Inflammatory macrophage (primary cell): Measurements from ENCODE around the gene BCL11A.

Experiments used
- DNase-seq, 2 donors: peaks; one replicate each; pipeline ENCODE4 v3.0.0-alpha.2; 2020 to 2022

BCL11A gene

DNA sequence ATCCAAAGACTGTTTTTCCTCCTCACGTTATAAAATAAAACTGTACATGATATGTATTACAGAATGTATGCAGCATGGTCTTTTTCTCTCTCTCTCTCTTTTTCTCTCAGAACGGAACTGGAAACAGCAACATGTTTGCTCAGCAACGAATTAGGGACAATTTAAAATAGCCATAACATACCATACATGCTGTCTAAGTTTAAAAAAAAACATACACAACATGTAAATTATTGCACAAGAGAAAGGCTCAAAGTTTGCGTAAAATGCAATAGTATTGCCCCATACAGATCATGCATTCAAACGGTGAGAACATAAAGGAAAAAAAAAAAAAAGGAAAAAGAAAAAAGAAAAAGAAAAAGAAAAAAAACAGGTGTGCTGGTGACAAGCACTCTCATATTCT lies 93.6 kb downstream of the BCL11A start:
- DNase-seq = peak in 1 of 2 donors; percentile 70

DNA sequence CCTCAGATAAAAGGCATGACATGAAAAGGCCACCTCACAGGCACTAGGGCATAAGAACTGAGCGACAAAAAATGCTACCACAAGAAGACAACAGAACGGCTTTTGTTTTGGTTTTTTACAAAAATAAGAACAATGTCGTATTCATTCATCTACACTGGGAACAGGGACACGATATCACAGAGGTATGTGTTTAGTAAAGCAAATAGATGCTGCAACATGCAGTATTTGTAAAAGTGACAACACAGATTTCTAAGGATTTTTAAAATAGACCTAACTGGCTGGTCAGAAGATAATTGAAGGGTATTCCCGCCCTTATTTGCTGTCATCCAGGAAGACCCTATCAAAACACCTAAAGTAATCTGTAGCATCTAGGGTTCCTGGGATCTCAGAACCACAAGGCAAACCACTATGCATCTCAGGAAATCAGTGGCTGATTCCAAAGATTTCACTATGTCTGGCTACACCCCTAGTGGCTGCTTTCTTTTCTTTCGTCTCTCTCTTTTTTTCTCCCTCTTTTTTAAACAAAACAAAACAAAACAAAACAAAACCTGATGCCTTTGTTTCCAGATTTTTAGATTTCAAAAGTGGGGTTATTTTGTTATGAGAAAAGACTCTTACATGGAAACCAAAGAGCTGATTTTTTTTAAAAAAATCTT lies 97.2 kb downstream of the BCL11A start:
- no peak for DNase-seq

DNA sequence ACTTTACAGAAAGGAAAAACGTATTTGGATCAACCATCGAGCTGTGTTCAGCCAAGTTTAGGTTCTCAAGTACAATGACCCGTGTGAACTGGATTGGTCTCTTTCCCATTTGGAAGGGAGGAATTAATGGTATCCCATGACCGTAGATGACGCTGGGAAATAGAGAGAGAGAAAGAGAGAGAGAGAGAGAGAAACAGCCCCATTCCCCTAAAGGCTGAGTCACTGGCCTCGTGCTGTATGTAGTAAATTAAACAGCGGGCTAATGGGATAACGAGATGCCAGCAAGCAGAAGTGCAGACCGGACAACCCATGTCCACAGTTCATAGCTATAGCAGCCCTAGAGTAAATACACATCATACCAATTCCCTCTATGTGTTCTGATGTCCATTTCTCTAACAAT lies 99.6 kb downstream of the BCL11A start:
- DNase-seq = no peak

DNA sequence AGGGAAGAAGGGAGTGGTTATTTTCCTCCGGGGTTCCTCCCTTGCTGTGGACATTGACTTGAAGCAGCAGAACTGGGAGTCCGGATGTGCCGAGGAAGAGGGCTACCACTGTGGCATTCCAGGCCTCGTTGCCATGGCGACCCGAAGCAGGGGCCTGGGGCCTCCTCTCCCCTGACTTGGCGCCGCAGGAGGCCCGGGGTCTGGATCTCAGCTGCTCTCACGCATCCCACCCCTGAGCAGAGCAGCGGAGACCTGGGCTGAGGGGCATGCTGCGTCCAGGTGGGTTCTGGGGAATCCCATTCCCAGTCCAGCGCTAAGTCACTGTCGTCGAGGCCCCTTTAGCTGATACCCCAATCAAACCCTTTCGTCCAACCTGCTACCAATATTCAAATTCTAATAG lies 100.2 kb downstream of the BCL11A start:
- no peak for DNase-seq

DNA sequence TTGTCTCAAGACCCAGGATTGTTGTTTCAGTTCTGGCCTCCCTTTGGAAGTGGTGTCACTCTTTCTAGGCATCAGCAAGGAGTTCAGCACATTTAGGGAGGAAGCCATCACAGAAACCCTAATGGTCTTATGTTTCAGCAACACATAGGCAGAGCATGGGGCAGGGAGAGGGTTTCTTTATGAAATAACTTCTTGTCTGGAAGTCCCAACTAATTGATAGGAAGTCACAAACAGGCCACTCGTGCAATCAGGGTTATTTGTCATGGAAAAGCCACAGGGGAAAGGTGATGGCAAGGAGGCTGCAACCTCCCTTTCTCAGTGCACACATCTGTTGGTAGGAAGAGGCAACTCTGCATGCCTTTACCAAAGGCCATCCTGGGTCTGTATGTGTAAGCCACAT lies 103.0 kb downstream of the BCL11A start:
- DNase-seq = no peak

DNA sequence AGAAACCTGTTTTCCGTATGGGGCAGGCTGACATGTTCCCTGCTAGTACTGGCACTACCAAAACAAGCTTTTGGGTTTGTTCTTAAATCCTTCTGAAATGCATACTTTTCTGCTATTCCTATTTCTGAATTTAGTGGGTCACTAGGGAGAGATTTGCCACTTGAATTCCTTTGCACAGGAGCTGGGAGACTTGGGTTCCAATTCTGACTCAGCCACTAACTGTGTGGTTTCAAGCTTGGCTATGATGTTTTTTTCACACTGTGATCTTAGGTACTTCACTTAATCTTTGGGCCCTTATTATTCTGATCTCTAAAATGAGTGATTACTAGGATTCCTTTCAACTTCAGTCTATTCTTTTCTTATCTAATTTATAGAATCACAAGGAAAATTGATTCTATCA lies 105.5 kb downstream of the BCL11A start:
- no peak for DNase-seq

DNA sequence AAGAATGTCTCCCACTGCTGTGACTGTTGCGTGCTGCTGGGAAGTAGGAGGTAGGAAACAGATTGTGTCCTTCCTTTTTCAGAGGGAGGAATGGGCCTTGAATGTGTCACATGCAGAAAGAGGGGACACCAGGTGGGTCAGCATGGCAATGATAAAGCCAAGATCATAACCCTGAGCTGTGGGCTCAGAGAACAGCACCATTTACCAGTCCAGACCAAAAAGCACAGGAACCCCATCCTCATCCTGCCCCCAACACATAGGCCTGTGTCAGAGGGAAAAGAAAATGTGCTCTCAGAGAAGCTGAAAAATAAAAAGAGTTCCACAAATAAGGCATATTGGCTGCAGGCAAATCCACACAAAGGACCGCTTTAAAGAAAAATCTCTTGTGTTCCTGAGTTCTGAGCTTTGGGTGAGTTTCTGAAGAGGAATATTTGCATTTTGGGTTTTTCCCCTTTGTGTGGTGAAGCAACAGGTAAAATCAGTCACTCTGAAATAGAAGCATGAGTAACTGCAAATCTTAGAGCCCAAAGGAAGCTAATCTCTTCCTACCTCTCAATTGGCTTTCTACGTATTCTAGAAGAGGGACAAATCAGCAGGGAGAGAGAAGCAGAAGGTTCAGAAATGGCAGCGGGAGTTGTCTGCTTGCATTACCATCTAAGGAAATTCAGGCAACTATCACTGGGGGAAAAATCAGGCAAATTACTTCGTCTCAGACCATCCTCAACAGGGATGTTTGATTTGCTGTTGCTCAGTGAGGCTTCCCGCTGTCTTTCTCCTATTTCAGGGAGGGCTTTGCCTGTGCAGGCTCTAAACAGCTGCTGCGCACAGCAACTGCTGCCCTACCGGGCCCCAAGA lies 106.8 kb downstream of the BCL11A start:
- peak; percentile 11 to 31 for DNase-seq

DNA sequence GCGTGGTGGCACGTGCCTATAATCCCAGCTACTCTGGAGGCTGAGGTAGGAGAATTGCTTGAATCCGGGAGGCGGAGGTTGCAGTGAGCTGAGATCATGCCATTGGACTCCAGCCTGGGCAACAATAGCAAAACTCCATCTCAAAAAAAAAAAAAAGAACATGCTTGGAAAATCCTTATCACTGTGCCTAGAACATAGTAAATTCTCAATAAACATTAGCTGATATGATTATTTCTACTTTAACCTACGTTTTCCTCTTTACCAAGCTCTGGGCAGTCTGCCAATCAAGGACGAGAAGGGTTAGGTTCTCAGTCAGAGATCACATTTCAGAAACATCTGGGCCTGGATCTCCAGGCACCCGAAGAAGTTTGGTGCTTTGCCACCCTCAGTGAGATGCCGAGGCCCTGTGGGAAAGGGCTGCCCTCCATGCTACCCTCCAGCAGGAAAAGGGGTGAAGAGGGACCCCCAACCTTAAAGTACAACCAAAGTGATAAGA lies 107.7 kb downstream of the BCL11A start:
- DNase-seq = no peak

DNA sequence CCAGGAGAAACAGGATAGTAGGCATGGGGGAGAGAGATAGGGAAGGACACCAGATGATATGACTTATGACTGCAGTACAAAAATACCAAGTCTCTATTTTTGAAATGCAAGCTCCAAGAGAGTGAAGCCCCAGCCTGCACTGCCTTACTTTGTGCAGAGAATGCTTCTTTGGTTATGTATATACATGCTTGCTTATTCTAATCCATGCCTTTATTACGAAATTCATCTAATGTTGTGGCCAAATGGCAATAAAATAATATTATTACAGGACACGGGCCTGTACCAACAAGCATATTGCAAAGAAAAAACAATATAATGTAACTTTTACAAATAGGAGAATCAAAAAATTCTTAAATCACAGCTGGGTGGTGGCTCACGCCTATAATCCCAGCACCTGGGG lies 110.8 kb downstream of the BCL11A start:
- DNase-seq = no peak

DNA sequence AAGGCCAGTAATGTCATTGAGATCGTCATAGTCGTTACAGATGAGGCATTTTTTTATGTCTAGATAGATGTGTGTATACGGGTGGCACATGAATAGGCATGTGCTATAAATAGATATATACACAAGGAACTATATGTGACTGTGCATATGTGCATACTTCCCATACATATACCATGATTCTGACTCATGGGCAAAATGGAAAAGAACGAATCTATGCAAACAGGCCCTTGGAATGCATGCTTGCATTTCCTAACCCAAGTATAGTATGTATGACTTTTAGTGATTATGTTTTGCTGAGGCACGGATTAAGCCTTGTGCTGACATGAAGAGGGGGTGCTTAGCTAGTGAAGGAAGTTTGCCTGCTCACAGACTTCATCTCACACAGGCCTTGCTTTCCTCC lies 111.7 kb downstream of the BCL11A start:
- DNase-seq = peak; percentile 49

DNA sequence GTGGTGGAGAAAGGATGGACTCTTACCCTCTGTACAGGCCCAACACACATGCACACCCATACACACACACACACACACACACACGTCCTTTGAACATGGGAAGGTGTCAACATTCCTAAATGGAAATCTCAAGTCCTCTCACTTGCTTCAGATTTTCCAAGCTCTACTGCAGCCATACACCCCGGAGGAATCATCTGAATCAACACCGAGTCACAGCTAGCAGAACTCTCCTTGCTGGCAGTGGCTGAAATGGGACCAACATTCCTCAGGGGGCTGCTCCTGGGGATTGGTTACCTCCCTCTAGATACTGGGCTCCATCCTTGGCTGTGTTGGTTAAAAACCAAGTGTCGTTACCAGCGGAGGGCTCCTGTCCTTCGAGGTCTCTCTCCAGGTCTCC lies 112.7 kb downstream of the BCL11A start:
- DNase-seq = no peak

DNA sequence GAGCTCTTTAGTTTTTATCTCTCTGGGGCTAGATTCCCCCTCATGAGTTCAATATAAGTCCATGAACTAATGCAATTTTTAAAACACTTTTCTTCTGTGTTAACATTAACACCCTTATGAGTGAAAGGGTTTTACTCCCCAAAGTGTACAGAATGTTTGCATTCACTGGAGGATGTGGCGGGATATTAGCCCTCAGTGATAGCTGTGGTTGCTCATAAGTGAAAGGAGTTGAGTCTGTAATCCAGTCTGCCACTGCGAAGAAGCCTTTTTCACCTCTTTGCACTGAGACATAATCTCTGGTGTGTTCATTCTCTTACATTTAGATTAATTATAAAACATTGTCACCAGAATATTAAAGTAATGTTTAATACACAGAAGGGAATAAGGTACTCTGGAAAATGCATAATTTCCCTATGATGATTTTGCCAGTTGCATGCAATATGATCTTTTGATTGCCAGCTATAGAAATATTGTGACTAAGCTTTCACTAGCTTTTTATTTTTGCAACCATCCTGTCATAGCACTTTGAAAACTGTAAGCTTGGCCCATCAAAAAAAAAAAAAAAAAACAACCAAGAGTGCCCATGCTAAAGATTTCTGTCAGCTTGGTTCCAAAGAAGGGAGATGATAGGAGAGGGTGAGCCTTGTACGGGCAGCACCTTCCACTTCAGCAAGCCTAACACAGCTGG lies 113.2 kb downstream of the BCL11A start:
- no peak for DNase-seq

DNA sequence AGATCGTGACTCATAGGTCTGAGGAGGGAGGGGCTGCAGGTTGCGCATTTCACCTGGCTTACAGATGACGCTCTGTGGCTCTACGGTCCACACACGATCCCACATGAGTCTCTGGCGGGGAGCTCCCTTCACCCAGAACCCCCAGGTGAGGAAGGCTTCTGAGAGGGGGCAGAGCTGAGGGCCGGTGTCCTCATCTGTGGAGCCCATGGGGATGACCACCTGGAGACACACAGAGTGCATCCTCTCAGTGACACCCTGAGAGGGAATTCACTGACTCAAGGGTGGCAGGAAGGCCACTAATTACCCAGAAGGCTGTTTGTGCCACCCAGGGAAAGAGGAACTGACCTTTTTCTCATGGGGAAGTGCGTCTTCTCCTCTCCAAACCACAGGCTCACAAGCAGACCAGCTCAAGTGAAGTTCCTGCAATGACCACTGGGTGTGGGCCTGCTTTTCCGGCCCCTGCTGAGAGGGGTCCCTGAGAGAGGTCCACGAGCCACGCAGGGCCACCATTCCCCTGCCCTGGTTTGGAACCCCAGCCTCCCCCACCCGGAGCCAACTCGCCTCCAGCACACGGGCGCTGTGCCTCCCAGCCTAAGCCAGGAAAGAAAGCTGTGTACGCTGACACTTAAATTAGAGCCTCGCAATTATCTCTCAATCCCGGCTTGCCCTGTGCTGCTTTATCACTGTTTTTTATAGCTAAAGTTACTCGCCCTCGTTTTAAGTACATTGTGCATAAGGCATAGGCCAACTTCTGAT lies 114.1 kb downstream of the BCL11A start:
- DNase-seq = peak; percentile 92 to 93

DNA sequence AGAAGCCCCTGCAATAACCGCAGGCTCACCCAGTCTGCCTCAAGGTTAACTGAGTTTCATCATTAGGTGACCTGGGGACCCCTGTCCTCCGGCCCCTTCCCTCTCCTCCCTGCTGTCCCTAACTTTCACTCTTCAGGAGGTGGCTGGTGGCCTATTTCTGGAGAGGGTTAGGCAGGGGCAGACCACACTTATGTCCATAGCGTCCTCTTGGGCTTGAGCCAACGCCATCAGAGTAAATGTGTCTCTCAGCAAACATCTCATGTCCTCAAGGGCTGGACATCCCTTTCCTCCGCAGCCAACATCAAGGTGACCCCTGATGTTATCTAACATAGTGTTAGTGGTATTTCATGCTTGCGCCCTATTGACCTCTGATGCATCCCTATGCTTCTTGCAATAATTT lies 114.8 kb downstream of the BCL11A start:
- no peak for DNase-seq

DNA sequence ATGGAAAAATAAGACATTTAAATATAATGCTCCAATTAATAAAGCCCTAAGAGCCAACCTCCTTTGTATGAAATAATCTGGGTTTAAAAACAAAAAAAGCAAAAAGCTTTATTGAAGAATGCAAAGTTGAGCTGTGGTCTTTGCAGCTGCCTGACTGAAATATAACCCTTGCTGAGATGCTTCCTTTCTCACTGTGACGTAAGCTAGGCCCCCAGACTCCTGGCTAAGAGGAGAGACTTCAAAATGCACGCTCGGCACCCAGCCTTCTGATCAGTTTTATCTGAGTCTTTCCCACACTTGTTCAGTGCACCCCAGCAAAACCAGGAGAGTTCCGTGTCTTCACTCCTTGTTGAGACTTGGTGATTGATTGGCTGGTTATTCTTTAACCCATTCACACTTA lies 115.3 kb downstream of the BCL11A start:
- no peak for DNase-seq

DNA sequence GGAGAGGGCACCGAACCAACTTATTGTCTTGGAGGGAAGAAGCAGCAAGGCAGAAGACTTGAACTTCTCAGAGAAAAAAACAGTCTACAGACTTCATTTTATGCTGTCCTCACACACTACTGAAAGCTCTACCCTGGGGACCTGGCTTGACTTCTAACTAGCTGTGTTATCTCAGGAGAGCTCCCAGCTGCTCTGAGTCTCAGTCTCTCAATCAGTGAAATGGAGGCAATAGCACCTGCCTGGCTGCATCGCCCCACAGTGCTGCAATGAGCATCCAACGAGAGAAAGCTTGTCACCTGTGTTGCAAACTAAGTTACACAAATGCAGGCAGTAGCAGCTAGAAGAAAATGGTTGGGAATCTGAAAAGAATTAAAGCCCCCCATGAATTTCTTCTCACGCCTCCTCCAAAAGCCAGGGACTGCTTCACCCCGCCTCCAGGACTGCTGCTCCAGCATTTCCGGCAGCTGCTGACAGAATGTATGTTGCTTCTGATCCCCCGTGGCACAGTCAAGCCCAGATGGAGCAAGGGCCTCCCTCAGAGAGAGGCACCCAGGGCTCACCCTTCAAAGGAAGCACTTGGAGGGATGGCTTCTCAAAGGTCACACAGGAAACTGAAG lies 116.3 kb downstream of the BCL11A start:
- no peak for DNase-seq

DNA sequence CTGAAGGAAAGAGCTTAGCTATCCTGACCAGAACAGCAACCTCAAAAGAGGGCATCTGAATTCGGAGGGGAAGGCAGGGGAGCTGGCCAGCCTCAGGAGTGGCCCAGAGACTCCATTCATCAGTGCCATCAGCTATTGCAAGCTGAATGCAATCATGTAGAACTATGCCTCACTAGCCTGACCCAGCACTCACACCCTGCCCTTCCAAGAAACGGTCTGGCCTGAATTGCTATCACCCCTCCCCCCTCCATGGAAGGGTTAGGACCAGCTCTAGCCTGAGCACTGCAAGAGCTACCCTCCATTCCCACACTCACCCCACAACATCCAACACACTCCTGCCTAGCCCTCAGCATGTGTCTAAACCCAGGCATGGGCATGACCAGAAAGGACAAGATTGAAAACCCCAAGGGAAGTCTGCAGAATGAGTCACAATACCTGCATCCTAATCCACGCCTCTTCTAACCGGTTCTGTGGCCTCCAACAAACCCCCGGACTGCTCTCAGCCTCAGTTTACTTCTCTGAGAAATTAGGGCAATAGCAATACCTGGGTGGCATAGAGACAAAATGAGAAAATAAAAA lies 120.3 kb downstream of the BCL11A start:
- no peak for DNase-seq

DNA sequence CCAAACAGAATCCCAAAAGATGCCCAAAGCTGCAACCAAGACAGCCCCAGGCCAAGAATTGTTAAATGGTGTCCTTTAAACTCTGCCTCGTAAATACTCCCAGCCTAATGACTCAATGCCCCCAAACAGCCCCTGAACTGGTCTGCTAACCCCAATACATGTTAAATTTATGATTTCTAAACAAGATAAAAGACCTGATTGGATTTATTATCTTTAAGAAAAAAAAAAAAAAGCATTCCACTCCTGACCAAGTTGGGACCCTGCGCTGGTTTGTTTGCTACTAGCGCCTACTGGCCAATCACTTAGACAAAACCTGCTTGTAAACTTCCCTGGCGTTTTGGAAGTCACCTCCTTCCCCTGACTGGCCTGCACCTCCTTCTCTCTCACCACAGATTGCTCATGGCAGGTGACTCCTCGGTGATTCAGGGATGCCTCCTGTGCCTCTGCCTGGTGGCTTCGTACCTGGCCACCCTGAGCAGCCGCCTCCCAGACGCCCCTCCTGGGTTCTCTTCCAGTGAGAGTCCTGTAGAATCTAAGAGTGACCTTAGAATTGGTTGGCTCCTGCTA lies 121.3 kb downstream of the BCL11A start:
- DNase-seq = no peak

DNA sequence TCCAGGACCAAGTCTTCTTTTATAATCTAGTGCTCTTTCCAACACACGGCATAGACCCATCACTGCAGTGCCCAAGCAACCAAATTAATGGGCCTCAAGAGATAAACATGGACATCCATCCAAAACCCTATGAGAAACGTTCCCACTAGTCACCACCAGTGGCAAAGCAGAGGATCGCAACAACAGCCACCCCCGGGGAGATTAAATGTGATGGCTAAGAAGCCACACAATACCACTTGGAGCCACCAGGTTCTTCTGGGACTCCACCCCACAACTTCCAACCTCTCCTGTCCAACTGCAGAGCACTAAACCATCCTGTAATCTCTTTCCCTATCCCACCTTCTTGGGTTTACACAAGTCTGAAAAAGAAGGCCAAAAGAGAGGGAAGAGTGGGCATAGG lies 123.8 kb downstream of the BCL11A start:
- DNase-seq = no peak

DNA sequence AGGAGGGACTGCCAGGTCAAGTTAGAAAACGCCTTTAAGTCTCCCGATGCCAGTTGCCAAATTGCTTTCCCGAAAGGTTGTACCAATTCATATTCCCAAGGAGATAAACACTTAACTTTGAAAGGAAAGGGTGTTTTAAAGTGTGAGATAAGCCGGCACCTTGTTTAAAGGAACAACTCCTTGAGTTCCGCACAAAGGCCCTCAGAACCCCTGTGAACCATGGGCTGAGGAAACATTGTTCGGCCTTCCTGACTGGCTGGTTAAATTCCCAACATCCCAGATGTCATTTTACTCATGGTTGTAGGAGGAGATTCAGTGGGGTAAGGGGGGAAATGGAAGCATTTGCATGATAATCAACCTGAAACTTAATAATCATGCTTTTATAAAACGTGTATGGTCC lies 126.6 kb downstream of the BCL11A start:
- DNase-seq = no peak

DNA sequence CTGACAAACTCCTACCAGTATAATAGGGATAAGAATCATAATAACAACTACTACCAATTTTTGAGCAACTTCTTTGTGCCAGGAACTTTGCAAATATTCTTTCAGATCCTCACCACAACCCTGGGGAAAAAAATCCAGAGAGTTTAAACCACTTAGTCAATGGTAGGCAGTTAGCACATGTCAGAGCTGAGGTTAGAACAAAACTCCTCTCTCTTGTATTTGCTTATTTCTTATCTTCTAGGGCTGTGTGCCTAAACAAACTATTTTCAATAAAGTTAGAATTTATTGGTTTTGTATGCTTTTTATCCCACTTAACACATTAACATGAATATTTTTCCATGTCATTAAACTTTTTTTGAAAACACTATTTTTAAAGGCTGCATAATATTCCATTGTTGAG lies 127.1 kb downstream of the BCL11A start:
- no peak for DNase-seq

DNA sequence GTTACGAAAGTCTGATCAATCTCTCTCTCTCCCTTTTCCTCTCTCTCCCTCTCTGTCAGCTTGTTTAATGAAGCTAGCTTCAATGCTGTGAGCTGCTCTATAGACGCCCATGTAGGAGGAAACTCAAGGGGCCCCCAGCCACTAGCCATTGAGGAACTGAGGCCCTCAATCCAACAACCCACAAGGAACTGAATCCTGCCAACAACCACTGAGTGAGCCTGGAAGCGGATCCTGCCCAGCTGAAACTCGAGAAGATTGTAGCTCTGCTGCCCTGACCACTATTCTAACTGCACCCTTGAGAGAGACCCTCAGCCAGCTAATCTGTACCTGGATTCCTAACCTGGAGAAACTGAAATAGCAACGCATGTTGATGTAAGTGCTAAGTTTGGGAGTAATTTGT lies 129.2 kb downstream of the BCL11A start:
- DNase-seq = peak; percentile 22 to 51
